ENCODE measurements around the gene DYNLT4.
"Not testable (repeated sequence)": the region's sequence is repeated elsewhere in the genome, so short reads cannot be mapped to it uniquely, and the experiment has no call there.

The DYNLT4 gene

DNA sequence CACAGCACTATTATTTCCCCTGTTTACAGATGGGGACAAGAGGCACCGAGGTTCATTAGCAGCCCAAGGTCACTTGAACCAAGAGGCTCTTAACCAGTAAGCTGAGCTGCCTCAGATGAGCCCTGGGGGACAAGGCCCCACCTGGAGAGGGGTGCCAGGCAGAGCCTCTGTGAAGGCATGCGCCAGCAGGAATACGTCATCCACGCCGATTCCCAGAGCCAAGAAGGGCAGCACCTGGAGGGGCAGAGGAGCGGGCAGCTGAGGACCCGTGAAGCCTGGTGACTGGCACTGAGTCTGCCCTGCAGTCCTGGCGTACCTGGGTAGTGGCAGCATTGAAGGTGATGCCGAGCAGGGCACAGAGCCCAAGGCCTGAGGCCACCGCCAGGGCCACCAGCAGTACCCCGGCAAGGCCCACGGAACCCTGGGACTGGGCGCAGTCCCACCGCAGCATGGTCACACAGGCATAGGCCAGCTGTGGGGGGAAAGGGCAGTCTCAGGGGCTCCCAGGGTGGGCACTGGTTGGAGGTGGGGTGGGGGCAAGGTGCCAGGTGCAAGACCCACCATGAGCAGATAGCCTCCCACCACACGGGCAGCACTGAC, 21.8 kb upstream of the DYNLT4 start:
- no peak for DNase-seq (ENCODE audit: low spot score)

DNA sequence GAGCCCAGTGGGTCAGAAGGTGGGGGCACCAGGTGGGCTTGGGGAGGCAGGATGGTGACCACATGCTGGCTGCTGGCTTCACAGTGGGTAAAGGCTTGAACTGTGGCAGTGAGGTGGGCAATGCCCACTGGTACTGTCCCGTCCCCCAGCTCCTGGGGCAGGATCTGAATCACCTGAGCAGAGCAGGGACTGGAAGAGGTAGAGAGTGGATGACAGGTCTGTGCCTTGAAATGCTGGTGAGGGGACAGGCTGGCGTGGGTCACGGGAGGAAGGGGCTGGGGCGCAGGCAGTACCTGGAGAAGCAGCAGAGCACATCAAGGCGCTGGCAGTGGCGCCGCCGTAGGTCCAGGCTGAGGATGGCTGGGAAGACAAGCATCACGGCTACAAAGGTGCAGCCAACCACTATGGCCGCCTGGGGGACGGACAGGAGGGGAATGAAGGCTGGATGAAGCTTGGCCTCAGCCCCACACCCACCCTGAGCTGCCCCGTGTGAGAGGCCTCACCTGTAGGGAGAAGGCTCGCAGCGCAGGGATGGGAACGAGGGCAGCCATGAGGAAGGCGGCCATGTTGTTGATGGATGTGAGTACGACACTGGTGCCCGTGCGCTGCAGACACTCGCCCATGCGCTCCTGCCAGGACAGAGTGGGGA, 21.0 kb upstream of the DYNLT4 start:
- DNase-seq (ENCODE audit: low spot score): no peak

DNA sequence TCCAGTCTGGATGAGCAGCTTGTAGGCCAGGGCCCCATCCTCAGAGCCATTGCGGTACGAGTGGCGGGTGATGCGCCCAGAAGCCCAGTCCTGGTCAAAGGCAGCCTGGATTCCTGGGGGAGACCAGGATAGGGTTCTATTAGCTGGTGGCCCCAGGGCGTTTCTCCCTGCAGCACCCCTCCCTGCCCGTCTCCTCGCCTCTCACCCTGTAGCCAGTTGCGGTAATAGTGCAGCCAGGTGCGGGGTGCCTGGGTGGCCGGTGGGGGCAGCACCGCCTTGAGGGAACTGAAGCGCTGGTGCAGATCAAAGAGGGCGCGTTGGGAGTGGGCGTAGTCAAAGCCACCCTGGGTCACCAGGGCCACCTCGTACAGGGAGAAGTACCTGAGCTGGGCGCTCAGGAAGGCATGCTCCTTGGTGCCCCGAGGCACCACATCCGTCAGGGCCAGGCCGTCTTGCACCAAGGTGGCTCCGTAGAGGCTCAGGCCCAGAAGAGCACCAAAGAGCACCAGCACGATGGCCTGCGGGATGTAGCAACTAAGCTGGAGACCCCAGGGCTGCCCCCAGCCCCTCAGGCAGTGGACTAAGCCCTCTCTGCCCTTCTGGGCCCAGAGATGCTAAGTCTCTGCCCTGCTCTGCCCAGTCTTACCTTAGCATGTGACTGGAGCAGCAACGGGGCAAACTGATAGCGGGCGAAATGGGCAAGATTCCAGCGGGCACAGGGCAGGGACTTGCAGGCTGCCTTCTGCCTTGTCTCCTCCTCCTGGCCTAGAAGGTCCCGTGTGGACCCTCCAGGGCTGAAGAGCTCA, 20.2 kb upstream of the DYNLT4 start:
- DNase-seq (ENCODE audit: low spot score): no peak

DNA sequence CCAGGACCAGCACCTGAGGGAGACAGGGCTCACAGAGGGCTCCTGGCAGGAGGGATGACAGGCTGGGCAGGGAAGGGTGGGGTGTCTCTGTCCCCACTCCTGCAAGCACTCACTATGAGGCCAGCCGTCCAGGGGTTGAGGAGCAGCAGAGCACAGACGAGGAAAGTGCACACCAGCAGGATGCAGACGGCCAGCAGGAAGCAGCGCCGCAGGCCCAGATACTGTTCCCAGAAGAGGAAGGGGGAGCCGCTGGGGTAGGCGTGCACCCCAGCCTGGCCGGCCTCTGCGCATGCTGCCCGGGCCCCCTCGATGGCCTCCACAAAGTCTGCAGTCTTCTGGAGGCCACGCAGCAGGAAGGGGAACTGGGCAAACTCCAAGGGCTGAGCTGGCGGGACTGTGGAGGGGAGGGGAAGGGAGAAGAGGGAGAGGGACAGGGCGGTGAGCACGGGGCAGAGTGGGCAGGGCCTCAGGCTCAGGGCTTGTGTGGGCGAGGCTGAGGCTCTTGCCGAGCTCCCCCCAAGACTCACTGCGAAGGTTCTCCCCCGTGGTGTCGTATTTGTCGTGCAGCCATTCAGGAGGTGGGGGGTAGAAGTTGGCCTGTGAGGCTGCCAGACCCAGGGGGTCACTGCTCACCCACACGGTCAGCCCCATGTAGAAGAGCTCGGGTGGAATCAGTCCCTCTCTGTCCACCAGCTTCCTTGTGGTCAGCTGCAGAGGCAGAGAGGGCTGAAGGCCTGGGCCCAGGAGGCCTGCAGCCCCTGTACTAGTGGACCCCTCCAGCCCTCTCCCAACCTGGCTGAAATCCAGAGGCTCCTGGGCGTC, 19.4 kb upstream of the DYNLT4 start:
- DNase-seq (ENCODE audit: low spot score): no peak

DNA sequence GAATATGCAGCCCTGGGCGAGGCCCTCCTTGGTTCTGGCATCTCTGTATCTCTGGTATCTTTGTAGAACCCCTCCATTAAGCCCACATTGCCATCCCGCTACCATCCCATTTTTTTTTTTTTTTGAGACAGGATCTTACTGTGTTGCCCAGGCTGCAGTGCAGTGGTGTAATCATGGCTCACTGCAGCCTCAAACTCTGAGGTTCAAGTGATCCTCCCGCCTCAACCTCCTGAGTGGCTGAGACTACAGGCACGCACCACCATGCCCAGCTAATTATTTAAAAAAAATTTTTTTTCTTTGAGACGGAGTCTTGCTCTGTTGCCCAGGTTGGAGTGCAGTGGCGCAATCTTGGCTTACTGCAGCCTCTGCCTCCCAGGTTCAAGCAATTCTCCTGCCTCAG, 17.2 kb upstream of the DYNLT4 start:
- DNase-seq (ENCODE audit: low spot score): not testable (repeated sequence)

DNA sequence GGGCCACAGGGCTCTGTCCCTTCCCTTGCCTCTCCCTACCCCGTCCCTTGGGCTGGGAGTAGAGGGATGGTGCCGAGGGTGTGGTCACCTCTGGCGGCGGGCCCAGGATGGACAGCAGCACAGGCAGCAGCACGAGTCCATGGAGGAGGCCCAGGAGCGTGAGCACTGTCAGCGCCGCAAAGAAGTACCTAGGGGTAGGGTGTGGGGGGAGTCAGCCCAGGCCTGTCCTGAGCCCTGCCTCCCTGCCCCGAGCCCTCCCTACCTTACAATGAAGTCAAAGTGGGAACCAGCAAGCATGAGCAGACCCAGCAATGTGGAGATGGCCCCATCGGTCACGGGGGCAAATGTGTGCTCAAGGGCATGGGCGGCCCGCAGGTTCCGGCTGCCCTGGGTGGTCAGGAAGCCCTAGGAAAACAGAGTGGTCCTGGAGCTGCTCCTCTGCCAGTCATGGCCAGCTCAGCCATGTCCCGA, 15.9 kb upstream of the DYNLT4 start:
- DNase-seq (ENCODE audit: low spot score): no peak

DNA sequence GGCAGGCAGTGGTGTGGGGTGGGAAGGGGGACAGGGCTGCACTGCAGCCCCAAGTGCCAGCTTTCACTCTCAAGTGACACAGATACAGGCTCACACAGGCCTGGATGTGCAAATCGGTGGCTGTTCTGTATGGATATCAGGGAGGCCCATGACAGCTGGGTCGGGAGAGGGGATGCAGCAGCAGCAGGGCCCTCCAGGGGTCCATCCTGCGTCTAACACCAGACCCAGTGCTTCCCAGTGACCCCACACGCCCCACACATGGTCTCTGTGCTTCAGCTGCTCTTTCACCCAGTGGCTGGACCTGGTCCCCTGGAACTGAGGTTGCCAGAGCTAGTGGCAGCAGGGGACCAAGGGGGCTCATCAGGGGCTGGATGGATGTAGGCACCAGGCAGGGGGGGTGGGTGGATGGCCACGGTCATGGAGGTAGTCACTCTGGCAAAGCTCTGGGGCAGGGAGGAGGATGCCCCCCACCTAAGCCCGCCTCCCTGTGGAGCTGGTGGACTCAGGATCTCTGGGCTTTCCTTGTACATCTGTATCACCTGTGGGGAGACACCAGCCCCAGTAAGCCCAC, 15.1 kb upstream of the DYNLT4 start:
- no peak for DNase-seq (ENCODE audit: low spot score)

DNA sequence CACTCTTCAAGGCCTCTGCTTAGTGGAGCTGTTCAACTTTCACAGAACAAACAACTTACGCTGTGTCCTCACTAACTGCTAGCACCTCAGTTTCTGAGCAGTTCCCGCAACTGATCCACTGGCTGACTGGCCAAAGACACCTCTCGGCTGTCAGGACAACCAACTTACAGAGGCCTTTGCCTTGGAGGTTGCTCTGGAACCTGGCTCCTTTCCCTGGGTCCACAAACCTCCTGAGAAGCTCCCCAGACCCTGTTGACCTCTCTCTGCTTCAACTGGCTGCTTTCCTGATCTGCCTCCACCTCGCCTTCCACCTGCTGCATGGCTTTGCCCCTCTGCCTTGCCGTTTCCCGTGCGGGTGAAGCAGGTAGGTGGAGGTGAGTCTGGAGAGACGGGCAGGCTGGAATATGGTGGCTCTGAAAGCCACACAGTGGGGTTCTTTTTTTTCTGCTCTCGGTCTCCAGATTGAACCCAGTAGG, 14.1 kb upstream of the DYNLT4 start:
- no peak for DNase-seq (ENCODE audit: low spot score)

DNA sequence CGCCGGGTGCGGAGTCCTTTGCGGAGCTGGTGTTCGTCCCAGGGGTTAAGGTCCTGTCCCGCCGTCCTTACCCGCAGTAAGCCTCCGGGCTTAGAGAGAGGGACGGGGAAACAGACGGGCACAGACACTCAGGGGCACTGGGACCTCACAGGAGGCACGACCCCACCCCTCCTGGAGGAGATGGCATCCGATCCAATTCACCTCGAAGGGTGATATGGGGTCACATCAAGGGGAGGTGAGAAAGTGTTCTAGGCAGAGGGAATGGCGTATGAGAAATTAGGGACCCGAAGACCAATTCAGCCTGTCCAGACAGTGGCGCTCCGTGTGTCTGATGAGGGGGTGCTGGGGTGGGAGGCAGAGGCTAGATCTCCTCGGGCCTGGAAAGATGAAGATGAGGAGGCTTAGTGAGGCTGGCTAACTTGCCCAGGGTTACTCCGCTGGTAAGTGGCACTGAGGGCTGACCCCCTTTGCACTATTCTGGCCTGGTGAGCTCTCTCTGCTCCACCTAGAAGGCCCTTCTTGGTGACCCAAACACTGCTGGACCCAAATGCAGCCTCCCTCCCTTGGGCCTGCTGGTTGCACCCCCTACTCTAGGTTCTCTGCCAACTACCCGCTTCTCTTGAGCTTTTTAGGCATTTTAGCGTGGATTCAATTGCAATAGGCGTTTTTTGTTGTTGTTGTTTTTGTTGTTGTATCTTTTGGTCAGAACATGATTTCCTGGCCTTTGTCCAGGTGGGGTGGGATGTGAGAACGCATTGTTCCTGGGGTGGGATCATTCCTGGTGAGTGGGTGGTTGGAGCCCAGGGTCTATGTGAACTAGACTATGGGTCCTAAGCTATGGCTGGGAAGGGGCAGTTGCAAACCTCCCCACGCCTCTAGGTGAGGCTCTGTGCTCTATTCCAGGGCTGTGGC, 13.4 kb upstream of the DYNLT4 start:
- no peak for DNase-seq (ENCODE audit: low spot score)

DNA sequence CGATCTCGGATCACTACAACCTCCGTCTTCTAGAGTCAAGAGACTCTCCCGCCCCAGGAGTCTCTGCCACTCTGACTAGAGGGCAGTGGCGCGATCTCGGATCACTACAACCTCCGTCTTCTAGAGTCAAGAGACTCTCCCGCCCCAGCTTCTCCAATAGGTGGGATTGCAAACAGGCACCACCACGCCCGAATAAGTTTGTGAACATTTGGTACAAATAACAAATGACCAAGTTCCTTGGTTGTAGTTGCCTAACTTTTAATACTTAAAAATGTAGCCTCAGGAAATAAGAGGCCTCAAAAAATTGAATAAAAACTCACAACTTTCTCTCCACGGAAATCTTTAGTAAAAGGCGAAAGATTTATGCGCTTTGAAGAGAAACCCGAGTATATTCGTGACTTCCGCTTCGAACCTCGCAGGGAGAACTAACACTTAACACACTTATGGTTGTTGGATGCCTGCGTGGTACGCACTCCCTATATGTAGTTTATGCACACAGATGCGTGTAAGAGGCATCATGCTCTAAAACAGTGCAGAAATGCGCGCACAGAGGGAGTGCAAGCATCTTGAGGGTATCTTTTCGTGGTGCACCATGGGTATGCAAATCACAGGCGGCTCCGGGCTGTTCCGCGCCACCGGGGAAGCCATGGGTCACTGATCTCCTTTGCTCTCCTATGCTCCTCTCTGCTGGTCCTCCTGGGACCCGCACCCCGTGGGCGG, 12.6 kb upstream of the DYNLT4 start:
- DNase-seq (ENCODE audit: low spot score): peak; percentile 94

DNA sequence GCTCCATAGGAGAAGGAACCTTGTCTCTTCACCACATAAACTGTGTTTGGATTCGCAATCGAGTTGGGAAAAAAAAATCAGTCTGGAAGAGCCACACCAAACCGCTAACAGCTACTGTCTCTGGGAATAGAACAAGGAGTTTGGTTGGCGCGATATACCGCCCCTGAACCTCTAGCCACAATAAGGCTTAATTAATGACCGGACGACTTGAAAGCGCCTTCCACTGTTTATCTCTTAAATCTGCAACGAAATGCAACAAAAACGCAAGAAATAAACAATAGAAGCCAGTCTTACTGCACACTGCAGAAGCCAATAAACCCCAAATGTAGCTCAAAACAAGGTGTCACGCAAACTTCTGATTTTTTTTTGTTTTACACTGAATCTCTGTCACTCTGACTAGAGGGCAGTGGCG, 12.1 kb upstream of the DYNLT4 start:
- no peak for DNase-seq (ENCODE audit: low spot score)

DNA sequence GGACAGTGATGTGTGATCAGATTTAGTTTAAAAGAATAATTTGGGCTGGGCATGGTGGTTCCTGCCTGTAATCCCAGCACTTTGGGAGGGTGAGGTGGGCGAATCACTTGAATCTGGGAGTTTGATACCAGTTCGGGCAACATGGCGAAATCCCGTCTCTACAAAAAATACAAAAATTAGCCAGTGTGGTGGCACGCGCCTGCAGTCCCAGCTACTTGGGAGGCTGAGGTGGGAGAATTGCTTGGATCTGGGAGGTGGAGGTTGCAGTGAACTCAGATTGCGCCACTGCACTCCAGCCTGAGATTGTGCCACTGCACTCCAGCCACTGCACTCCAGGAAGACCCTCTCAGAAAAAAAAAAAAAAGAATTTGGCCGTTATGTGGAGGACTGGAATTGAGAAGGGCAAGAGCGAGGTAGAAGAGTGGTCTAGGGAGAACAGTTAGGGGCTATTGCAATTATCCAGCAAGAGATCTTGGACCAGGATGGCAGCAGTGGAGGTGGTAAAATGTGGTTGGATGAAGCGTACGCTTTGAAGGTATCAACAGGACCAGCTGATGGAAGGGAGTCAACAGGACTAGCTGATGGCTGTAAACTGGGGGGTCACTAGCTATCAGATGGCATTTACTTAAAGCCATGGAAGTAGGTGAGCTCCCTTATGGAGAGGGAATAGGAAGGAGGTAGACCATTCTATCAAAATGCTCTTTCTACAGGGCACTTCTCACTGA, 10.8 kb upstream of the DYNLT4 start:
- no peak for DNase-seq (ENCODE audit: low spot score)

DNA sequence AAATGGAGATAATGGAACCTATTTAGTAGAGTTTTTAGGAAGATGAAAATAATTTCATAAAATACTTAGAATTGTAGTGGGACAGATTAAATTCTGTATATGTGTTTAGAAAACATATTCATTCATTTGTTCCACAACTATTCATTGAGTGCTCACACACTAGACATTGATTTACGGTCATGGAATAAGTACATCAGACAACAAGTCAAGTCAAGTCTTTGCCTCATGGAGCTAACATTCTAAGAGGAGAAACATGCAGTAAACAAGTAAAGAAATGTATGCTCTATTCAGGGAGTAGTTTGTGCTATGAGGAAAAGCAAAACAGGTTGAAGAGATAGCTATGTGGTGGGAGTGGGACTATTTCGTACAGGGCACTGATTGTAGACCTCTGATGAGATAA, 10.2 kb upstream of the DYNLT4 start:
- no peak for DNase-seq (ENCODE audit: low spot score)

DNA sequence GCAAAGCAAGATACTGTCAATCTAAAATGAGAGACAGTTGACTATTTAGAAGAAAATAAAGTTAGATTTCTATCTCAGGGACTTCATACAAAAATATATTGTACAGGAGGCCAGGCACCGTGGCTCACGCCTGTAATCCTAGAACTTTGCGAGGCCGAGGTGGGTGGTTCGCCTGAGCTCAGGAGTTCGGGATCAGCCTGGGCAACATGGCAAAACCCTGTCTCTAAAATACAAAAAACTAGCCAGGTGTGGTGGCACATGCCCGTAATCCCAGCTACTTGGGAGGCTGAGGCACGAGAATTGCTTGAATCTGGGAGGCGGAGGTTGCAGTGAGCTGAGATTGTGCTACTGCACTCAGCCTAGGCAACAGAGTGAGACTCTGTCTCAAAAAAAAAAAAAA, 8.8 kb upstream of the DYNLT4 start:
- DNase-seq (ENCODE audit: low spot score): not testable (repeated sequence)

DNA sequence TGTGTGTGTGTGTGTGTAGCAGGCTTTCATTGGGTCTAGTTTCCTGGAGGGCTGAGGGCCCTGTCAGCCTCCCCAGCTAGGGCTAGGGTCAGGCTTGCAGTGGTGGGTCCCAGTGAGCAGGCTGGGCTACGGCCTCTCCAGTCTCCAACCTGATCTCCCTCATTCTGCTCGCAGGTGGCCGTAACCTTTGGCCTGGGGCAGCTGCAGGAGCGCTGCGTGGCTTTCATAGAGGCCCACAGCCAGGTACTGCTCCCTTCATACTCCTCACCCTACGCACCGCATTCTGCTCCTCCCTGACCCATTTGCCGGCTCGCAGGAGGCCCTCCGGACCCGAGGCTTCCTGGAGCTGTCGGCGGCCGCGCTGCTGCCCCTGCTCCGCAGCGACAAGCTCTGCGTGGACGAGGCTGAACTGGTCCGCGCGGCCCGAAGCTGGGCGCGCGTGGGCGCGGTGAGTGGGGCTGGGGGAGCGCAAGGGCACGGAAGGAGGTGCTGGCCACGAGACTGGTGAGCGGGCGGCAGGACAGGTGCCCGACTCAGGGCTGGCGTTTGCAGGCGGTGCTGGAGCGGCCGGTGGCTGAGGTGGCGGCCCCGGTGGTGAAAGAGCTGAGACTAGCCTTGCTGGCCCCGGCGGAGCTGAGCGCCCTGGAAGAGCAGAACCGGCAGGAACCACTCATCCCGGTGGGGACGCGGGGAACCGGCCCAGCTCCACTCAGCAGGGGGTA, 5.8 kb upstream of the DYNLT4 start:
- DNase-seq (ENCODE audit: low spot score): no peak

DNA sequence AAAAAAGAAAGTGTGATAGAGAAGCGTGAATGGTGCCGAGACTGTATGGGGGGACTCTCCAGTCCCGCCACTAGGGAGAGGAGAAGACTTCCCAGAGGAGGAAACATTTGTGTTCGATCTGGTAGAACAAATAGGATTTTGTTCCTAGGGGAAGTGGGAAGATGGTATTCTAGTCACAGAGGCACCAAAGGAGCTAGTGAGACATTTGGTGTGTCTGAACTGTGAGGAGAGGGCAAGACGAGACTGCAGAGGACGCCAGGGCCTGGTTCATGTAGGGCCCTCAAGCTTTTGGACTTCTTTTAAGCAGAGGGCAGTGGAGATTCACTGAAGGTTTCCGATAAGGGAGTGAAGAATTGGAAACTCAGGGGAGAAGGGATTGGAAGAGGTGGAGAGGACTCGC, 4.1 kb upstream of the DYNLT4 start:
- DNase-seq (ENCODE audit: low spot score): no peak

DNA sequence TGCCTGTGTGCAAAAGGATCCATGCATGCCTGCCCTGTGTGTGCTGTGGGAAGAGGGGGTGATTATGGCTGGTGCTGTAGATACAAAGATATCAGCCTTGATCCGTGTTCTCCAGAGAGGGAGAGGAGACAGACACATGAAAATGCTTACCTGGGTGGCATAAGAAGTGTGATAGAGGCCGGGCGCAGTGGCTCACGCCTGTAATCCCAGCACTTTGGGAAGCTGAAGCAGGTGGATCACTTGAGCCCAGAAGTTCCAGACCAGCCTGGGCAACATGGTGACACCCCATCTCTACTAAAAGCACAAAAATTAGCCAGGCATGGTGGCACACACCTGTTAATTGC, 3.6 kb upstream of the DYNLT4 start:
- DNase-seq (ENCODE audit: low spot score): not testable (repeated sequence)

DNA sequence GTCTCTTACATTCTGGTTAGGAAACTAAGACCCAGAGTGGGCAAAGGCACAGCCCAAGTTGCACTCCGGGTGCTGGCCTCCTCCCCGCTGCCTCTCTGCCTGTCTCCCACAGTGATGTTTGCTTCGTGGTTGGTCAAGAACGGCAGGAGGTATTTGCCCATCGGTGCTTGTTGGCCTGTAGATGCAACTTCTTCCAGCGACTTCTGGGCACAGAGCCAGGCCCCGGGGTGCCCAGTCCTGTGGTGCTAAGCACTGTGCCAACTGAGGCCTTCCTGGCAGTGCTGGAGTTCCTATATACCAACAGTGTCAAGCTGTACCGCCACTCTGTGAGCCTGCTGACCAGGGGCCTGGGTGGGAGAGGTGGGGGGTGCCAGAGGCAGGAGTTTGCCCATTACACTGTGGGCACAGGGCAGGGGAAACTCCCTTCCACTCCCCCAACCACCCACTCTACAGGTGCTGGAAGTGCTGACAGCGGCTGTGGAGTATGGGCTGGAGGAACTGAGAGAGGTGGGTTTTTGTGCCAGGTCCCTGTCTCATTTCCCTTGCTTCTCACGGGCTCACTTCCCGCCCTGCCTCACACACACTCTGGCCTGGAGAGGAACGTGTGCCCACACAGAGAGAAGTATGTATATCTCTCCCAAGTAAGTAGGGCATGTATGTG, 3.1 kb upstream of the DYNLT4 start:
- no peak for DNase-seq (ENCODE audit: low spot score)
